Measurements from ENCODE around the gene PLOD2.

Gene PLOD2

DNA sequence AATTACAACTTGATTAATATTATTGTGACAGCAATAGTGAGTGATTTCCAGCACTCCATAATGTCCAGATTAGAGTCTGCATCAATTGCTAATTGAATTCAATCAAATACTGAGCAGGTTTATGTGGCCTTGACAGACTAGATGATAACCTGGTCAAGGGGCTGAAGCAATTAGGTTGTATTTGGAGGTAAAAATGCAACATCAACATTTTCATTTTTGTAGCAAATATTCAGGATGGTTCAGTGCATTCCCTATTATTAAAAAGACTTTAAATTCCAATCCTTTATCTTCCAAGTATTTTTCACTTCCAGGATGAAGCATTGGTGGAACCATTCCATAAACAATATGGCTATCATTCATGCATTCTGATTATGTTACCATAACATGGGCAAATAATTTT is 120.4 kb downstream of the PLOD2 start:
- TF ChIP-seq, protein P1, sequence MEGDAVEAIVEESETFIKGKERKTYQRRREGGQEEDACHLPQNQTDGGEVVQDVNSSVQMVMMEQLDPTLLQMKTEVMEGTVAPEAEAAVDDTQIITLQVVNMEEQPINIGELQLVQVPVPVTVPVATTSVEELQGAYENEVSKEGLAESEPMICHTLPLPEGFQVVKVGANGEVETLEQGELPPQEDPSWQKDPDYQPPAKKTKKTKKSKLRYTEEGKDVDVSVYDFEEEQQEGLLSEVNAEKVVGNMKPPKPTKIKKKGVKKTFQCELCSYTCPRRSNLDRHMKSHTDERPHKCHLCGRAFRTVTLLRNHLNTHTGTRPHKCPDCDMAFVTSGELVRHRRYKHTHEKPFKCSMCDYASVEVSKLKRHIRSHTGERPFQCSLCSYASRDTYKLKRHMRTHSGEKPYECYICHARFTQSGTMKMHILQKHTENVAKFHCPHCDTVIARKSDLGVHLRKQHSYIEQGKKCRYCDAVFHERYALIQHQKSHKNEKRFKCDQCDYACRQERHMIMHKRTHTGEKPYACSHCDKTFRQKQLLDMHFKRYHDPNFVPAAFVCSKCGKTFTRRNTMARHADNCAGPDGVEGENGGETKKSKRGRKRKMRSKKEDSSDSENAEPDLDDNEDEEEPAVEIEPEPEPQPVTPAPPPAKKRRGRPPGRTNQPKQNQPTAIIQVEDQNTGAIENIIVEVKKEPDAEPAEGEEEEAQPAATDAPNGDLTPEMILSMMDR (conservative IDR thresholded peaks at IDR 0.05; ENCODE audit: low read depth, low read length): no peak
- no peak overlapping the region for H3K4me3 ChIP-seq (ENCODE audit: low read depth, low read length)
- DNase-seq (ENCODE audit: low read depth): no peak

DNA sequence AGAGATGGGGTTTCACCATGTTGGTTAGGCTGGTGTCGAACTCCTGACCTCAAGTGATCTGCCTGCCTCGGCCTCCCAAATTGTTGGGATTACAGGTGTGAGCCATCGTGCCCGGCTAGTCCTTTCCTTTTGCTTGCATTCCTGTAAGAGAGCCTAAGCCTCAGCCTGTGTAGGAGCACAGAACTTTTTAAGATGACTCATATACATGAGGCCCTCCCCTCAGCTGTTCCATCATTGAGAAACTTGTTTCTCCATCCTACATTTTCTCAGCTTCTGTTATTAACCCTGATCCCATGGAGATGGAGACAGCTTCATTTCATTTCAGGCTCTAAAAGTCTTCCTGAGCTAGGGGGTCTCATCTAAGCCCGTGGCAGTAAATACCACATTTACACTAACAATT is 123.3 kb downstream of the PLOD2 start:
- peak; percentile 44 for DNase-seq (ENCODE audit: low read depth)
- TF ChIP-seq, protein P1 (conservative IDR thresholded peaks at IDR 0.05; ENCODE audit: low read depth, low read length): no peak
- H3K4me3 ChIP-seq (ENCODE audit: low read depth, low read length): no peak overlapping the region

DNA sequence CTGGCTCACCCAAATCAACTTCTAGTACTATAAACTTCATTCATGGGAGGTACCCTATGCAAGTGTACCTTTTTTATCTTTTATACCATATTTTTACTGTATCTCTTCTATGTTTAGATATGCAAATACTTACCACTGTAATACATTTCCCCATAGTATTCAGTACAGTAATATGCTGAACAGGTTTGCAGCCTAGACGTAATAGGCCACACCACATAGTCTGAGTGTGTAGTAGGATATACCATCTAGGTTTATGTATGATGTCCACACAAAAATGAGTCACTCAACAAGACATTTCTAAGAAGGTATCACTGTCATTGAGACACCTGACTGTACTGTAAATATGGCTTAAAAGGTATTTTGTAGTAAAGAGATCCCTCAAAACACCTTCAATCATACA is 124.7 kb downstream of the PLOD2 start:
- TF ChIP-seq, protein P1 (conservative IDR thresholded peaks at IDR 0.05; ENCODE audit: low read depth, low read length): no peak
- no peak for DNase-seq (ENCODE audit: low read depth)
- no peak overlapping the region for H3K4me3 ChIP-seq (ENCODE audit: low read depth, low read length)

DNA sequence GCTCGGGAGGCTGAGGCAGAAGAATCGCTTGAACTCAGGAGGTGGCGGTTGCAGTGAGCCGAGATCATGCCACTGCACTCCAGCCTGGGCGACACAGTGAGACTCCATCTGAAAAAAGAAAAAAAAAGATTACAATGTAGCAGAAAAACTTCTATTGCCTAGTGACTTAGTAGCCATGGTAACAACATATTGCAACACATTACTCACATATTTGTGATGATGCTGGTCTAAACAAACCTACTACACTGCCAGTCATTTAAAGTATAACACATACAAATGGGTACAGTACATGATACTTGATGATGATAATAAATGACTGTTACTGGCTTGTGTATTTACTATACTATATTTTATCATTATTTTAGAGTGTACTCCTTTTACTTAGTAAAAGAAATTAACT is 125.6 kb downstream of the PLOD2 start:
- no peak overlapping the region for H3K4me3 ChIP-seq (ENCODE audit: low read depth, low read length)
- DNase-seq (ENCODE audit: low read depth): peak; percentile 71
- TF ChIP-seq, protein P1 (conservative IDR thresholded peaks at IDR 0.05; ENCODE audit: low read depth, low read length): no peak

DNA sequence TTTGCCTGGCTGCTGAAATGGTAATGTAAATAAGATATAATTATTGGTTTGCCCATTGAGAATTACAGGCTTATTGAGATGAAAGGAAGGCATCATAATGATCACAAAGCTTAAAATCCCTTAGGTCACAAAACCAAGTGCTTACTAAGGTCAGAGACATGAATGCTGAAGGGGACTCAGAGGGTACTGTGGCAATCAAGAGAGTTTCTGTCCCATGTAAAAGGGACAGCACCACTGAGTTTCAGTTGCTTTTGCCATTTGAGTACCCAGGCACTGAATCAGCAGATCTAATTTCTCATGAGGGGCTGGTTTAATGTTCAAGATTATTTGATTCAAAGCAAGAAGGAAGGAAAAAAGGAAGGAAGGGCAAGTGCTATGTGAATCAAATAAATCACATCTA is 127.0 kb downstream of the PLOD2 start:
- H3K4me3 ChIP-seq (ENCODE audit: low read depth, low read length): no peak overlapping the region
- TF ChIP-seq, protein P1 (conservative IDR thresholded peaks at IDR 0.05; ENCODE audit: low read depth, low read length): no peak
- DNase-seq (ENCODE audit: low read depth): no peak

DNA sequence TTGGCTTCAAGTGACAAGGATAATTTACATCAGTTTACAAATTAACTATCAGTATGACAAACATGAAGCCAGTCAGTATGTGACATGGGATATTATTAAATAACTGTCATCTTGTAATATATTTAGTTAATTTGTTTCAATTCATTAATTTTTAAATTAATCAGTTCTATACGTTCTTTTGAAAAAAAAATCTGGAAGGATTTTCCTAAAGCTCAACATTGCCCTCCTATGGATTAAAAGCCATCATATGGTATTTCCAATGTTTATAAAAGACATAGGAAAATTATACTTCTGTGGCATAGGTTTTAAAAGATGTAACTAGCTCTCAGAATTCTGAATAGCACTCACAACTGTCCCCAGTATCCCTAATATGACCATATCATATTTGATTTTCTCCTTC is 134.4 kb downstream of the PLOD2 start:
- no peak overlapping the region for H3K4me3 ChIP-seq (ENCODE audit: low read depth, low read length)
- DNase-seq (ENCODE audit: low read depth): no peak
- TF ChIP-seq, protein P1 (conservative IDR thresholded peaks at IDR 0.05; ENCODE audit: low read depth, low read length): no peak

DNA sequence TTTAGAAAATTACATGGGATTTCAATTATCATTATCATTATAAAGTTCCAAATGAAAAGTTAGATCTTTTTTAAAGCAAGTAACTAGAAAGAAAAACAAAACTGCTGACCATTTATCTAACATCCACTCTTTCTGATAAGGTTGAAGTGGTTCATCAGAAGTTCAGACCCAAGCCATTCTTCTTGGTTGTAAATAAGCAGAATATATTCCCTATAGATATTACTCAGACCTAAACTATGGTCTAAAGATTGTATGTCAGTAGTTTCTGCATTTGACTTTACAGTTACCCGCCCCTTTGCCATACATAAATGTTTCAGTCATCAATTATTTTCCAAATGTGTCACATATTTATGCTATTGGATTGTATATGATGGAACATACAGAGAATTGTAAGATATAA is 136.7 kb downstream of the PLOD2 start:
- H3K4me3 ChIP-seq (ENCODE audit: low read depth, low read length): no peak overlapping the region
- peak; percentile 28 for DNase-seq (ENCODE audit: low read depth)
- TF ChIP-seq, protein P1 (conservative IDR thresholded peaks at IDR 0.05; ENCODE audit: low read depth, low read length): no peak
